ENCODE measurements around the gene NGFR.
"Not testable (repeated sequence)": the region's sequence is repeated elsewhere in the genome, so short reads cannot be mapped to it uniquely, and the experiment has no call there.

NGFR gene

GRCh38 chr17:49496183-49496866 is 1.2 kb downstream of the NGFR start:
- no peak for DNase-seq (ENCODE audit: low read depth in 2 of 2)

GRCh38 chr17:49496867-49497147 is 1.7 kb downstream of the NGFR start:
- DNase-seq (ENCODE audit: low read depth in 2 of 2) = no peak

- DNase-seq (ENCODE audit: low read depth in 2 of 2) = no peak
Observed at GRCh38 chr17:49497148-49498028, 2.3 kb downstream of the NGFR start.

- no peak for DNase-seq (ENCODE audit: low read depth in 2 of 2)
Observed at GRCh38 chr17:49498029-49498615, 3.0 kb downstream of the NGFR start.

- no peak for DNase-seq (ENCODE audit: low read depth in 2 of 2)
Observed at GRCh38 chr17:49501496-49501895, 6.4 kb downstream of the NGFR start.

GRCh38 chr17:49502254-49502653 is 7.2 kb downstream of the NGFR start:
- no peak for DNase-seq (ENCODE audit: low read depth in 2 of 2)

GRCh38 chr17:49502680-49503079 is 7.6 kb downstream of the NGFR start:
- not testable (repeated sequence) for DNase-seq (ENCODE audit: low read depth in 2 of 2)

GRCh38 chr17:49504369-49504768 is 9.3 kb downstream of the NGFR start:
- DNase-seq (ENCODE audit: low read depth in 2 of 2) = no peak

- no peak for DNase-seq (ENCODE audit: low read depth in 2 of 2)
Observed at GRCh38 chr17:49505854-49506253, 10.8 kb downstream of the NGFR start.

- no peak for DNase-seq (ENCODE audit: low read depth in 2 of 2)
Observed at GRCh38 chr17:49506282-49506681, 11.2 kb downstream of the NGFR start.

GRCh38 chr17:49508061-49508865 is 13.2 kb downstream of the NGFR start:
- DNase-seq (ENCODE audit: low read depth in 2 of 2) = no peak

- no peak for DNase-seq (ENCODE audit: low read depth in 2 of 2)
Observed at GRCh38 chr17:49508866-49509587, 13.9 kb downstream of the NGFR start.

GRCh38 chr17:49509588-49509917 is 14.5 kb downstream of the NGFR start:
- DNase-seq (ENCODE audit: low read depth in 2 of 2) = no peak

GRCh38 chr17:49510059-49510719 is 15.1 kb downstream of the NGFR start:
- DNase-seq (ENCODE audit: low read depth in 2 of 2) = no peak

- DNase-seq (ENCODE audit: low read depth in 2 of 2) = no peak
Observed at GRCh38 chr17:49510720-49511110, 15.6 kb downstream of the NGFR start.

GRCh38 chr17:49511810-49512209 is 16.7 kb downstream of the NGFR start:
- DNase-seq (ENCODE audit: low read depth in 2 of 2) = no peak

GRCh38 chr17:49512296-49513043 is 17.4 kb downstream of the NGFR start:
- no peak for DNase-seq (ENCODE audit: low read depth in 2 of 2)

GRCh38 chr17:49513044-49513395 is 17.9 kb downstream of the NGFR start:
- no peak for DNase-seq (ENCODE audit: low read depth in 2 of 2)

GRCh38 chr17:49513641-49514040 is 18.5 kb downstream of the NGFR start:
- DNase-seq (ENCODE audit: low read depth in 2 of 2) = no peak

- DNase-seq (ENCODE audit: low read depth in 2 of 2) = no peak
Observed at GRCh38 chr17:49514071-49514721, 19.1 kb downstream of the NGFR start.

All from fibroblast of skin of left biceps (primary cell).